HepG2 (cell line): ENCODE results near the gene NKD1. TPM values are rescaled to one million over a fixed set of nuclear protein-coding genes. Genes with fewer than 3 reads are reported as not detected.

Experiments
- ATAC-seq: fragments of 200-7000 bp; cut with Tn5 transposase; 3 replicates; pipeline ENCODE4 v1.9.1; 2020; ENCODE audit warnings: mild to moderate bottlenecking, moderate library complexity
- BruUV-seq: library from RNA; stranded (reverse); fragments of 400-500 nt; replicated peaks from 2 replicates; lab custom pipeline; 2021; lab: Mats Ljungman, UMichigan
- CTCF ChIA-PET: fragments of 300-600 bp; formaldehyde crosslinking; extraction: SDS; loops from one replicate; lab custom pipeline; 2021; ENCODE audit warnings: low total read pairs, inconsistent platforms, low intra/inter-chr PET ratio; lab: Yijun Ruan, JAX
- POLR2A ChIA-PET: fragments of 350-600 bp; sonication (Branson Sonifier 250); formaldehyde crosslinking; loops from one replicate; lab custom pipeline; 2020; ENCODE audit warnings: antibody characterized with exemption, inconsistent platforms; lab: Yijun Ruan, JAX
- DNase-seq: peaks from one replicate; pipeline ENCODE4 v3.0.0-alpha.2; 2015; ENCODE audit warnings: low spot score
- FAIRE-seq: peaks from 3 replicates; lab custom pipeline; 2011; peaks lifted over from hg19 to GRCh38; lab: Jason Lieb, UNC
- H2AFZ ChIP-seq: one replicate; pipeline ENCODE4 v1.6.1; 2011; ENCODE audit warnings: low read length, inconsistent platforms
- H3K27ac ChIP-seq: fragments of 300-600 bp; 3 replicates; pipeline ENCODE4 v1.8.0; 2011; ENCODE audit warnings: mixed run types, mild to moderate bottlenecking, mixed read lengths, low read length, inconsistent platforms; ENCODE audit not compliant: insufficient read depth; ENCODE audit errors: extremely low read length
- H3K27me3 ChIP-seq, 2 experiments: fragments of 200-600 bp in 1 of 2; 2 replicates in 1 of 2; 3 replicates in 1 of 2; pipeline versions ENCODE4 v1.6.0 to v1.8.0; 2011; ENCODE audit warnings: low read length in 2 of 2, mild to moderate bottlenecking in 2 of 2, moderate library complexity in 2 of 2, inconsistent platforms in 1 of 2; ENCODE audit not compliant: insufficient read depth in 2 of 2, control insufficient read depth in 1 of 2
- H3K36me3 ChIP-seq, 2 experiments: fragments of 200-600 bp in 1 of 2; replicated peaks in 1 of 2; 2 replicates in 1 of 2; 3 replicates in 1 of 2; pipeline versions ENCODE4 v1.5.1 to v1.8.0; 2011; ENCODE audit warnings: low read length in 2 of 2, inconsistent platforms in 1 of 2; ENCODE audit not compliant: insufficient read depth in 2 of 2, control insufficient read depth in 1 of 2
- H3K4me1 ChIP-seq: 2 replicates; pipeline ENCODE4 v1.5.1; 2012; ENCODE audit warnings: low read length, inconsistent platforms; ENCODE audit not compliant: insufficient read depth
- H3K4me2 ChIP-seq: 2 replicates; pipeline ENCODE4 v1.6.0; 2011; ENCODE audit warnings: low read depth, low read length, inconsistent platforms
- H3K4me3 ChIP-seq, 3 experiments: fragments of 200-600 bp in 1 of 3; sonication (generic), shearing (Covaris generic) in 1 of 3; replicated peaks in 1 of 3; 2 replicates each; pipeline ENCODE4 v1.5.1; 2011 to 2016; ENCODE audit warnings: low read length in 3 of 3, inconsistent platforms in 2 of 3, low read depth in 2 of 3, mild to moderate bottlenecking in 2 of 3, control low read depth in 1 of 3, mixed read lengths in 1 of 3; ENCODE audit not compliant: insufficient read depth in 1 of 3
- H3K79me2 ChIP-seq: one replicate; pipeline ENCODE4 v1.6.1; 2011; ENCODE audit warnings: low read length, inconsistent platforms; ENCODE audit not compliant: insufficient read depth
- H3K9ac ChIP-seq: 2 replicates; pipeline ENCODE4 v1.6.0; 2011; ENCODE audit warnings: mild to moderate bottlenecking, low read depth, low read length, inconsistent platforms; ENCODE audit not compliant: insufficient read depth
- H3K9me3 ChIP-seq: 2 replicates; pipeline ENCODE4 v1.5.1; 2012; ENCODE audit warnings: mild to moderate bottlenecking, low read length
- H4K20me1 ChIP-seq: 2 replicates; pipeline ENCODE4 v1.6.0; 2011; ENCODE audit warnings: inconsistent platforms, mild to moderate bottlenecking, low read length, moderate library complexity; ENCODE audit not compliant: insufficient read depth
- AGO2 ChIP-seq: fragments of 200-400 bp; formaldehyde crosslinking; optimal IDR thresholded peaks from 2 replicates; pipeline ENCODE3; 2017; ENCODE audit warnings: mild to moderate bottlenecking, low read depth, low read length, moderate library complexity
- ARHGAP35 ChIP-seq: sonication (generic); formaldehyde crosslinking; IDR thresholded peaks from 2 replicates; pipeline ENCODE4 v1.9.0; 2022; ENCODE audit warnings: mild to moderate bottlenecking, inconsistent platforms, moderate library complexity, missing genetic modification reagents, borderline replicate concordance
- ATF7 ChIP-seq, 2 experiments: fragments of 450-650 bp in 1 of 2; sonication (generic) in 1 of 2; formaldehyde crosslinking in 1 of 2; IDR thresholded peaks; 2 replicates each; pipeline versions ENCODE4 v1.4.0 to v1.6.1; 2016 to 2020; ENCODE audit warnings: antibody characterized with exemption in 1 of 2, mild to moderate bottlenecking in 1 of 2, missing genetic modification reagents in 1 of 2
- ATRX ChIP-seq: sonication (generic); formaldehyde crosslinking; IDR thresholded peaks from 2 replicates; pipeline ENCODE4 v1.4.0; 2020; ENCODE audit warnings: missing genetic modification reagents, borderline replicate concordance
- MAFF ChIP-seq: IDR thresholded peaks from 2 replicates; pipeline ENCODE4 v1.6.1; 2011; ENCODE audit warnings: low read depth, low read length, improper control_type of control experiment
- POLR2A ChIP-seq, 2 experiments: IDR thresholded peaks; 2 replicates each; pipeline ENCODE4 v1.6.1; 2011; ENCODE audit warnings: low read depth in 2 of 2, low read length in 2 of 2, mild to moderate bottlenecking in 1 of 2, moderate library complexity in 1 of 2; ENCODE audit not compliant: insufficient read depth in 1 of 2
- POLR2AphosphoS5 ChIP-seq: IDR thresholded peaks from 2 replicates; pipeline ENCODE4 v1.6.1; 2012; ENCODE audit warnings: low read depth, low read length
- POLR2G ChIP-seq: fragments of 200-400 bp; formaldehyde crosslinking; IDR thresholded peaks from 2 replicates; pipeline ENCODE4 v1.6.1; 2018; ENCODE audit warnings: mild to moderate bottlenecking, low read depth, low read length, moderate library complexity
- RBM22 ChIP-seq: fragments of 200-400 bp; formaldehyde crosslinking; optimal IDR thresholded peaks from 2 replicates; pipeline ENCODE3; 2017; ENCODE audit warnings: mild to moderate bottlenecking, low read length, moderate library complexity
- RBM39 ChIP-seq: fragments of 200-400 bp; formaldehyde crosslinking; IDR thresholded peaks from one replicate; pipeline ENCODE4 v1.6.1; 2018; ENCODE audit warnings: antibody characterized with exemption, mild to moderate bottlenecking, low read depth, low read length; ENCODE audit not compliant: poor library complexity, severe bottlenecking
- REXO4 ChIP-seq: sonication (generic); formaldehyde crosslinking; IDR thresholded peaks from 2 replicates; pipeline ENCODE4 v1.8.0; 2022; ENCODE audit warnings: missing genetic modification reagents, mild to moderate bottlenecking, borderline replicate concordance
- SIX4 ChIP-seq: sonication (generic); formaldehyde crosslinking; IDR thresholded peaks from 2 replicates; pipeline ENCODE4 v1.4.0; 2020; ENCODE audit warnings: missing genetic modification reagents
- SMAD9 ChIP-seq: sonication (generic); formaldehyde crosslinking; IDR thresholded peaks from 2 replicates; pipeline ENCODE4 v1.5.1; 2020; ENCODE audit warnings: mild to moderate bottlenecking, missing genetic modification reagents
- SMC3 ChIP-seq: IDR thresholded peaks from 2 replicates; pipeline ENCODE4 v1.6.1; 2011; ENCODE audit warnings: low read length, improper control_type of control experiment
- ZNF543 ChIP-seq: sonication (generic); formaldehyde crosslinking; IDR thresholded peaks from 2 replicates; pipeline ENCODE4 v1.4.0; 2020; ENCODE audit warnings: mild to moderate bottlenecking, missing genetic modification reagents
- ZNF556 ChIP-seq: sonication (generic); formaldehyde crosslinking; IDR thresholded peaks from 2 replicates; pipeline ENCODE4 v1.4.0; 2020; ENCODE audit warnings: mild to moderate bottlenecking, missing genetic modification reagents, borderline replicate concordance
- ZNF616 ChIP-seq: sonication (generic); formaldehyde crosslinking; IDR thresholded peaks from 2 replicates; pipeline ENCODE4 v1.5.0; 2020; ENCODE audit warnings: low read depth, mild to moderate bottlenecking, missing genetic modification reagents
- ZNF629 ChIP-seq: sonication (generic); formaldehyde crosslinking; conservative IDR thresholded peaks from 2 replicates; pipeline ENCODE4 v1.5.0; 2020; ENCODE audit warnings: missing genetic modification reagents
- ZNF724P ChIP-seq: sonication (generic); formaldehyde crosslinking; IDR thresholded peaks from 2 replicates; pipeline ENCODE4 v1.8.0; 2022; ENCODE audit warnings: missing genetic modification reagents, borderline replicate concordance
- WGBS: methylation state at CpG from one replicate; pipeline ENCODE4 v1.1.6; 2017; ENCODE audit warnings: low lambda C conversion rate; 5-methylcytosine and 5-hydroxymethylcytosine counted together
- in situ Hi-C: cut with HindIII; loops from 2 replicates; pipeline ENCODE4 v1.10.0; 2017; ENCODE audit warnings: low pct_unique_long_range_greater_than_20kb; ENCODE audit not compliant: extremely low pct_ligation_motif_present
- intact Hi-C: fragments of 100-400 bp; cut with micrococcal nuclease; formaldehyde crosslinking; loops from one replicate; pipeline ENCODE4 v1.10.0; 2022; ENCODE audit not compliant: unreplicated experiment
- polyA plus RNA-seq, 8 experiments: library from polyadenylated mRNA; depleted of rRNA in 3 of 8; stranded (reverse) in 7 of 8; unstranded in 1 of 8; fragments of >200 nt; fragmentation: Illumina TruSeq in 4 of 8; extraction: Trizol in 4 of 8; gene quantifications; 2 replicates each; pipeline versions ENCODE4 v1.2.1 to v1.2.3, GENCODE V29; 2011 to 2016; ENCODE audit warnings: low read depth in 4 of 8, missing spikeins in 1 of 8, mixed read lengths in 1 of 8; ENCODE audit not compliant: insufficient read depth in 1 of 8
- total RNA-seq, 5 experiments: library from RNA; depleted of rRNA; stranded (reverse); fragments of >200 nt; fragmentation: Illumina TruSeq; extraction: Trizol; gene quantifications; 2 replicates each; pipeline ENCODE4 v1.2.3, GENCODE V29; 2016; ENCODE audit warnings: low read depth in 1 of 5
- TF ChIP-seq, protein P1 (sequence below): sonication (generic); formaldehyde crosslinking; IDR thresholded peaks from 2 replicates; pipeline ENCODE4 v1.5.1; 2020; ENCODE audit warnings: mild to moderate bottlenecking, missing genetic modification reagents, moderate library complexity
- TF ChIP-seq, protein P2 (sequence below): sonication (generic); formaldehyde crosslinking; IDR thresholded peaks from 2 replicates; pipeline ENCODE4 v1.4.0; 2020; ENCODE audit warnings: missing genetic modification reagents

The NKD1 gene
- total and polyA plus RNA-seq, 2 of the 13 experiments (the other 11 are each of a cell fraction or from before 2014, with no cell fraction given) = 70.4 to 121 TPM

- TF ChIP-seq ATF7 (IDR thresholded peaks at IDR 0.05) (no peak), ATF7 (CRISPR knock-in tag; IDR thresholded peaks at IDR 0.05) (0 out of 2 replicates have a peak, but pooled peaks have one; percentile 14), ZNF543 (CRISPR knock-in tag) (no peak), SIX4 (no peak), POLR2AphosphoS5 (peak; percentile 12; the same call in 1 of the 2 replicates), ZNF556 (CRISPR knock-in tag) (no peak), ARHGAP35 (CRISPR knock-in tag) (no peak), ZNF616 (CRISPR knock-in tag) (no peak), POLR2G (peak; percentile 49; the same call in 1 of the 2 replicates), RBM22 (peak; percentile 74), MAFF (no peak)
- TF ChIP-seq, all 625 proteins: peak for 5
Measured at GRCh38 chr16:50604610-50605009, 56.4 kb downstream of the NKD1 start (continued).

DNA sequence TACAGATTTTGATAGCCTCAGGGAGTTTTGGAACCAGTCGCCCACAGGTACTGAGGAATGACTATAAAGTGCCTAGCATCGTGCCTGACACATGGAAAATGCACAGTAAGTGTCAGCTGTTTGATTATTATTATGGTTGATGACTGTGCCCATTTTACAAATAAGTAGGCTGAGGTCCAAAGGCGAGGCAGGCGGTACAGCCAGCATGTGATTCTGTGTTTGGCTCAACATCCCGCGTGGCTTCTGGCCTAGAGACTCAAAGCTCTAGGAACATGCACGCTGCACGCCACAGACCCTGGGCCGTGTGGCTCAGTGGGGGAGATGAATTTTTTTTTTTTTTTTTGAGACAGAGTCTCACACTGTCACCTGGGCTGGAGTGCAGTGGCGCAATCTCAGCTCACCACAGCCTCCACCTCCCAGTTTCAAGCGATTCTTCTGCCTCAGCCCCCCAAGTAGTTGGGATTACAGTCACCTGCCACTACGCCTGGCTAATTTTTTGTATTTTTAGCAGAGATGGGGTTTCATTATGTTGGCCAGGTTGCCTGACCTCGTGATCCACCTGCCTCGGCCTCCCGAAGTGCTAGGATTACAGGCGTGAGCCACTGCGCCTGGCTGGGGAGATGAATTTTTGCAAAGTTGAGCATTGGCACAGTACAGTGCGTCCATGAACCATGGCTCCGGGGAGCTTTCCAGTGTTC lies 57.7 kb downstream of the NKD1 start:
- Histone ChIP-seq H3K4me3 (no peak overlapping the region), H3K9me3 (no peaks in the 10 kb centered on the region), H3K27me3 (no peaks in the 10 kb centered on the region), H3K79me2 (peaks cover 78% of the 10 kb centered on the region), H3K4me1 (peaks cover 71% of the 10 kb centered on the region), H3K4me2 (no peak overlapping the region), H3K27ac (no peak overlapping the region), H2AFZ (no peak overlapping the region), H3K36me3 (peaks cover 74 to 97% of the 10 kb centered on the region in 2 experiments), H3K9ac (no peak overlapping the region), H4K20me1 (peaks cover 97% of the 10 kb centered on the region)
- no peak for DNase-seq
- no peak for FAIRE-seq
- in situ Hi-C loops = no loop called here
- ChIA-PET CTCF (no interaction called here), POLR2A (no interaction called here)
- no TSS peak for BruUV-seq
- 95% methylated on average over 19 of the region's 19 CpGs for WGBS
- intact Hi-C loops = no loop called here
- no peak for ATAC-seq
- TF ChIP-seq AGO2 = peak; percentile 94
- no peak for TF ChIP-seq ZNF724P (CRISPR knock-in tag)
- peak in 1 of 2 experiments; percentile 23; a peak in 1 of 4 replicates for TF ChIP-seq POLR2A (IDR thresholded peaks at IDR 0.05; ENCODE audit: insufficient read depth in 1 of 2, low read depth in 2 of 2, low read length in 2 of 2)
- TF ChIP-seq ZNF629 (CRISPR knock-in tag) = peak; percentile 86
- peak; percentile 34 for TF ChIP-seq RBM39
- peak; percentile 64 for TF ChIP-seq POLR2G
- peak; percentile 17; the same call in 1 of the 2 replicates for TF ChIP-seq POLR2AphosphoS5
- no peak for TF ChIP-seq REXO4 (CRISPR knock-in tag)
- TF ChIP-seq RBM22 = peak; percentile 50
- TF ChIP-seq, protein P1, sequence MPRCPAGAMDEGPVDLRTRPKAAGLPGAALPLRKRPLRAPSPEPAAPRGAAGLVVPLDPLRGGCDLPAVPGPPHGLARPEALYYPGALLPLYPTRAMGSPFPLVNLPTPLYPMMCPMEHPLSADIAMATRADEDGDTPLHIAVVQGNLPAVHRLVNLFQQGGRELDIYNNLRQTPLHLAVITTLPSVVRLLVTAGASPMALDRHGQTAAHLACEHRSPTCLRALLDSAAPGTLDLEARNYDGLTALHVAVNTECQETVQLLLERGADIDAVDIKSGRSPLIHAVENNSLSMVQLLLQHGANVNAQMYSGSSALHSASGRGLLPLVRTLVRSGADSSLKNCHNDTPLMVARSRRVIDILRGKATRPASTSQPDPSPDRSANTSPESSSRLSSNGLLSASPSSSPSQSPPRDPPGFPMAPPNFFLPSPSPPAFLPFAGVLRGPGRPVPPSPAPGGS (CRISPR knock-in tag) = no peak
- TF ChIP-seq SMC3 = no peak
- TF ChIP-seq ATRX = no peak
- TF ChIP-seq, protein P2, sequence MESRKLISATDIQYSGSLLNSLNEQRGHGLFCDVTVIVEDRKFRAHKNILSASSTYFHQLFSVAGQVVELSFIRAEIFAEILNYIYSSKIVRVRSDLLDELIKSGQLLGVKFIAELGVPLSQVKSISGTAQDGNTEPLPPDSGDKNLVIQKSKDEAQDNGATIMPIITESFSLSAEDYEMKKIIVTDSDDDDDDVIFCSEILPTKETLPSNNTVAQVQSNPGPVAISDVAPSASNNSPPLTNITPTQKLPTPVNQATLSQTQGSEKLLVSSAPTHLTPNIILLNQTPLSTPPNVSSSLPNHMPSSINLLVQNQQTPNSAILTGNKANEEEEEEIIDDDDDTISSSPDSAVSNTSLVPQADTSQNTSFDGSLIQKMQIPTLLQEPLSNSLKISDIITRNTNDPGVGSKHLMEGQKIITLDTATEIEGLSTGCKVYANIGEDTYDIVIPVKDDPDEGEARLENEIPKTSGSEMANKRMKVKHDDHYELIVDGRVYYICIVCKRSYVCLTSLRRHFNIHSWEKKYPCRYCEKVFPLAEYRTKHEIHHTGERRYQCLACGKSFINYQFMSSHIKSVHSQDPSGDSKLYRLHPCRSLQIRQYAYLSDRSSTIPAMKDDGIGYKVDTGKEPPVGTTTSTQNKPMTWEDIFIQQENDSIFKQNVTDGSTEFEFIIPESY (CRISPR knock-in tag) = peak; percentile 85; the same call in 1 of the 2 replicates
- no peak for TF ChIP-seq SMAD9
